Neural cell (in vitro differentiated cells): ENCODE results near the gene RGS12. TPM values are rescaled to one million over a fixed set of nuclear protein-coding genes. Genes with fewer than 3 reads are reported as not detected.

Experiments
- H2AFZ ChIP-seq: fragments of 200-600, 300-800 bp; sonication (generic), shearing (Covaris generic); 2 replicates; pipeline ENCODE4 v1.6.0; 2014; ENCODE audit warnings: low read depth, mild to moderate bottlenecking, antibody characterized with exemption, low read length, moderate library complexity
- H3F3A ChIP-seq: fragments of 200-600 bp; shearing (Covaris generic); 2 replicates; pipeline ENCODE4 v1.6.1; 2016; ENCODE audit warnings: mild to moderate bottlenecking, moderate library complexity, mixed read lengths, antibody characterized with exemption, low read length; ENCODE audit not compliant: insufficient read depth, poor library complexity, severe bottlenecking
- H3K27ac ChIP-seq: fragments of 200-600, 300-800 bp; sonication (generic), shearing (Covaris generic); 2 replicates; pipeline ENCODE4 v1.5.1; 2014; ENCODE audit warnings: mild to moderate bottlenecking, low read length, moderate library complexity
- H3K27me3 ChIP-seq: fragments of 300-800, 200-600 bp; sonication (generic), shearing (Covaris generic); 2 replicates; pipeline ENCODE4 v1.6.0; 2014; ENCODE audit warnings: mild to moderate bottlenecking, low read depth, low read length, moderate library complexity; ENCODE audit not compliant: insufficient read depth
- H3K36me3 ChIP-seq: fragments of 300-800, 200-600 bp; sonication (generic), shearing (Covaris generic); 2 replicates; pipeline ENCODE4 v1.5.1; 2014; ENCODE audit warnings: mild to moderate bottlenecking, antibody characterized with exemption, low read length, moderate library complexity; ENCODE audit not compliant: insufficient read depth
- H3K4me2 ChIP-seq: fragments of 300-800, 200-600 bp; sonication (generic), shearing (Covaris generic); 2 replicates; pipeline ENCODE4 v1.6.0; 2014; ENCODE audit warnings: mild to moderate bottlenecking, low read length
- H3K4me3 ChIP-seq: fragments of 300-800, 200-600 bp; sonication (generic), shearing (Covaris generic); 2 replicates; pipeline ENCODE4 v1.5.1; 2014; ENCODE audit warnings: mild to moderate bottlenecking, low read length, moderate library complexity
- H3K79me2 ChIP-seq: fragments of 200-600 bp; shearing (Covaris generic); replicated peaks from 2 replicates; pipeline ENCODE4 v1.6.0; 2014; ENCODE audit warnings: mild to moderate bottlenecking, low read length, moderate library complexity; ENCODE audit not compliant: insufficient read depth
- H3K9ac ChIP-seq: fragments of 300-800, 200-600 bp; sonication (generic), shearing (Covaris generic); 2 replicates; pipeline ENCODE4 v1.6.1; 2016; ENCODE audit warnings: mild to moderate bottlenecking, low read length, mixed read lengths
- H3K9me2 ChIP-seq: fragments of 200-600 bp; shearing (Covaris generic); 2 replicates; pipeline ENCODE4 v1.6.1; 2016; ENCODE audit warnings: mild to moderate bottlenecking, low read length, mixed read lengths; ENCODE audit not compliant: insufficient read depth
- H3K9me3 ChIP-seq: fragments of 200-600, 300-800 bp; sonication (generic), shearing (Covaris generic); 2 replicates; pipeline ENCODE4 v1.6.1; 2016; ENCODE audit warnings: mild to moderate bottlenecking, mixed run types, low read length, moderate library complexity, mixed read lengths
- H4K20me1 ChIP-seq: fragments of 200-600 bp; shearing (Covaris generic); 2 replicates; pipeline ENCODE4 v1.6.1; 2016; ENCODE audit warnings: mild to moderate bottlenecking, mixed run types; ENCODE audit not compliant: insufficient read depth
- CTCF ChIP-seq: fragments of 450-650 bp; IDR thresholded peaks from 2 replicates; pipeline ENCODE4 v1.5.1; 2014; ENCODE audit warnings: antibody characterized with exemption, mild to moderate bottlenecking, moderate library complexity; ENCODE audit not compliant: poor library complexity, severe bottlenecking
- EP300 ChIP-seq: fragments of 450-650 bp; conservative IDR thresholded peaks from 2 replicates; pipeline ENCODE4 v1.6.1; 2014; ENCODE audit warnings: antibody characterized with exemption, mild to moderate bottlenecking, moderate library complexity; ENCODE audit not compliant: poor library complexity, severe bottlenecking
- EZH2 ChIP-seq: fragments of 200-600, 300-800 bp; shearing (Covaris generic), sonication (generic); IDR thresholded peaks from 2 replicates; pipeline ENCODE4 v1.6.1; 2014; ENCODE audit warnings: antibody characterized with exemption, low read length, borderline replicate concordance, mild to moderate bottlenecking; ENCODE audit not compliant: insufficient read depth, poor library complexity, severe bottlenecking
- MXI1 ChIP-seq: fragments of 450-650 bp; conservative IDR thresholded peaks from 2 replicates; pipeline ENCODE4 v1.6.1; 2014; ENCODE audit warnings: antibody characterized with exemption, mild to moderate bottlenecking; ENCODE audit not compliant: poor library complexity, severe bottlenecking
- POLR2AphosphoS5 ChIP-seq: IDR thresholded peaks from 2 replicates; pipeline ENCODE4 v1.6.1; 2012
- RAD21 ChIP-seq: fragments of 450-650 bp; conservative IDR thresholded peaks from 2 replicates; pipeline ENCODE4 v1.6.1; 2014; ENCODE audit warnings: antibody characterized with exemption, mild to moderate bottlenecking, moderate library complexity
- REST ChIP-seq: IDR thresholded peaks from 2 replicates; pipeline ENCODE4 v1.6.1; 2012; ENCODE audit warnings: borderline replicate concordance
- SMC3 ChIP-seq: fragments of 450-650 bp; conservative IDR thresholded peaks from 2 replicates; pipeline ENCODE4 v1.6.1; 2014; ENCODE audit warnings: antibody characterized with exemption, mild to moderate bottlenecking, moderate library complexity; ENCODE audit not compliant: poor library complexity
- TAF1 ChIP-seq: IDR thresholded peaks from 2 replicates; pipeline ENCODE4 v1.6.1; 2012; ENCODE audit warnings: low read depth
- polyA plus RNA-seq: library from polyadenylated mRNA; depleted of rRNA; stranded (reverse); fragments of >200 nt; gene quantifications from 2 replicates; pipeline ENCODE4 v1.2.3, GENCODE V29; 2014

RGS12 gene
- polyA plus RNA-seq, 1 donor from 2014 or later: 66.4 TPM

- Histone ChIP-seq H3K79me2 (no peaks in the 10 kb centered on the region), H3K9ac (peak overlapping the region; percentile 73), H3K36me3 (no peaks in the 10 kb centered on the region), H3K9me3 (no peaks in the 10 kb centered on the region), H3F3A (peaks cover 5% of the 10 kb centered on the region), H2AFZ (no peak overlapping the region), H3K9me2 (no peaks in the 10 kb centered on the region), H3K4me3 (no peak overlapping the region), H3K27ac (peak overlapping the region; percentile 96), H3K27me3 (no peaks in the 10 kb centered on the region), H3K4me2 (no peak overlapping the region), H4K20me1 (no peaks in the 10 kb centered on the region)
- TF ChIP-seq TAF1 (no peak), SMC3 (no peak), POLR2AphosphoS5 (no peak), REST (no peak), EZH2 (no peak), EP300 (no peak), MXI1 (no peak), CTCF (no peak), RAD21 (no peak)
Measured at GRCh38 chr4:3247399-3248177, 45.2 kb upstream of the RGS12 start.

- Histone ChIP-seq H3K36me3 (no peaks in the 10 kb centered on the region), H3K4me2 (peak overlapping the region; percentile 60), H3K27me3 (no peaks in the 10 kb centered on the region), H3K9me3 (no peaks in the 10 kb centered on the region), H4K20me1 (no peaks in the 10 kb centered on the region), H3K27ac (peak overlapping the region; percentile 96), H3K4me3 (peak overlapping the region; percentile 43), H3K9me2 (no peaks in the 10 kb centered on the region), H3K79me2 (no peaks in the 10 kb centered on the region), H3K9ac (peak overlapping the region; percentile 73), H3F3A (peaks cover 5% of the 10 kb centered on the region), H2AFZ (no peak overlapping the region)
- no peak for TF ChIP-seq POLR2AphosphoS5
- no peak for TF ChIP-seq REST
- TF ChIP-seq EZH2: no peak
- TF ChIP-seq MXI1: no peak
- TF ChIP-seq RAD21: no peak
- no peak for TF ChIP-seq CTCF
- no peak for TF ChIP-seq SMC3
- TF ChIP-seq EP300: no peak
- no peak for TF ChIP-seq TAF1
Measured at GRCh38 chr4:3248178-3248480, 44.7 kb upstream of the RGS12 start.
